ENCODE data around the gene ACADVL.

DNA sequence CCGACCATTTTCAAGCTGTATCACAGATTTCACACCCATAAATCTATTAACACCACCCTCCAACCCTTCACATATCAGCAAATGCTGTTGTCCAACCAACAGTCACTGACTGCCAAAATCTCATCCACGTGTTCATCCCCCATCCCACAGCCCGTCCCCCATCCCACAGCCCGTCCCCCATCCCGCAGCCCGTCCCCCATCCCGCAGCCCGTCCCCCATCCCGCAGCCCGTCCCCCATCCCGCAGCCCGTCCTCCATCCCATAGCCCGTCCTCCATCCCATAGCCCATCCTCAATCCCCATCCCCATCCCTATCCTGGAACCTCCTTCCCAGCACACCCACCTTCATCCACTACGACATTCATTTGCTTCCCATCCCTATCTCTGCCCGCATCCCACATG is 14.2 kb upstream of the ACADVL start:
- TF ChIP-seq, protein P1, sequence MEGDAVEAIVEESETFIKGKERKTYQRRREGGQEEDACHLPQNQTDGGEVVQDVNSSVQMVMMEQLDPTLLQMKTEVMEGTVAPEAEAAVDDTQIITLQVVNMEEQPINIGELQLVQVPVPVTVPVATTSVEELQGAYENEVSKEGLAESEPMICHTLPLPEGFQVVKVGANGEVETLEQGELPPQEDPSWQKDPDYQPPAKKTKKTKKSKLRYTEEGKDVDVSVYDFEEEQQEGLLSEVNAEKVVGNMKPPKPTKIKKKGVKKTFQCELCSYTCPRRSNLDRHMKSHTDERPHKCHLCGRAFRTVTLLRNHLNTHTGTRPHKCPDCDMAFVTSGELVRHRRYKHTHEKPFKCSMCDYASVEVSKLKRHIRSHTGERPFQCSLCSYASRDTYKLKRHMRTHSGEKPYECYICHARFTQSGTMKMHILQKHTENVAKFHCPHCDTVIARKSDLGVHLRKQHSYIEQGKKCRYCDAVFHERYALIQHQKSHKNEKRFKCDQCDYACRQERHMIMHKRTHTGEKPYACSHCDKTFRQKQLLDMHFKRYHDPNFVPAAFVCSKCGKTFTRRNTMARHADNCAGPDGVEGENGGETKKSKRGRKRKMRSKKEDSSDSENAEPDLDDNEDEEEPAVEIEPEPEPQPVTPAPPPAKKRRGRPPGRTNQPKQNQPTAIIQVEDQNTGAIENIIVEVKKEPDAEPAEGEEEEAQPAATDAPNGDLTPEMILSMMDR (IDR thresholded peaks at IDR 0.05) = no peak
- no peak for TF ChIP-seq POLR2A (IDR thresholded peaks at IDR 0.05)
- TF ChIP-seq EP300 (IDR thresholded peaks at IDR 0.05) = no peak
